HT1080 (cell line): Measurements from ENCODE around the gene ZNF41. TPM values are rescaled to one million over a fixed set of nuclear protein-coding genes. Genes with fewer than 3 reads are reported as not detected.
A peak's percentile ranks its signal among the peaks of the same experiment; 100 is the strongest.
"Not testable (repeated sequence)": the region's sequence is repeated elsewhere in the genome, so short reads cannot be mapped to it uniquely, and the experiment has no call there.

ENCODE experiments used
- DNase-seq: peaks from one replicate; pipeline ENCODE4 v3.0.0-alpha.2; 2015; ENCODE audit warnings: low read depth
- polyA plus RNA-seq, 2 experiments: library from polyadenylated mRNA; depleted of rRNA; stranded (reverse); fragments of >200 nt; gene quantifications; 2 replicates each; pipeline ENCODE4 v1.2.3, GENCODE V29; 2015
- total RNA-seq: library from RNA; depleted of rRNA; stranded (reverse); fragments of >200 nt; shearing (Covaris generic); gene quantifications from 2 replicates; pipeline ENCODE4 v1.2.3, GENCODE V29; 2014; rRNA removed

Gene ZNF41
- 8.4 and 8.6 TPM in 2 replicates for total RNA-seq
- polyA plus RNA-seq (2015; cell fraction: cytosol; rRNA removed): 4.0 and 5.8 TPM in 2 replicates
- 4.7 and 4.8 TPM in 2 replicates for polyA plus RNA-seq (2015; cell fraction: nucleus; rRNA removed)

DNA sequence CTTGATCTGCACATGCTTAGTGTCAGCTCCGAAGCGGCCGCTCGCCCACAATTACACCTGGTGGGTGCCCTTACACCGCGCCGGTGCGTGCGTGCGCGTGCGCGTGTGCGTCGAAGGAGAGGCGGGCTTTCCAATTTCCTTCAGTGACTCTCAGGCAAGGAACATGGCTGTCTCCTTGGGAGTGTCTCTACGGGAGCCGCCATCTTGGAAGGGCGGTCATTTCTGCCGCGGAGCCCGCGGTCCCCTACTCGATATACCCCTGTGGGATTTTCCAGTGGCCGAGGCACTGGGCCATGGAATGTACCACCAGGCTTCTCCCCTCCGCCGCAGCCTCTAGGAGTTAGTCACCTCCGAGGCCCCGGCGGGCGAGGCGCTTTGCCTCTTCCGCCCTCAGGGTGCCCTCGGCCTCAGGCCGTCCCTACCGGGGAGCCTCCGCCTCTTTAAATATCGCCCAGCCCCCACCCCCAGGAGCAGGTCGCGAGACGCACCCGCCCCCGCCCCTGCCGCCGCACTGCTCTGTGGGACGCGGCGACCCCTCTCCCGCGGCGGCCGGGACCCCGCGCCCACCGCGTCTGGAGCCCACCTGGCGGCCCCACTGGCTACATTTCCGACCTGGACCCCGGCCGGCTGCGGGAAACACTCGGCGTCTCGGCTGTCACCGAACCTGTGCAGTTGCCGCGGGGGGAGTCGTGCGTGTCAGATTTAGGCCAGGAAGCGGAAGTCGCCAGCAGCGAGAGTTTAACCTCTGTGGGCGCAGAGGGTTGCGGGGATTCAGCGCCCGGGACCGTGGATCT lies at the start of gene ZNF41:
Gene ZNF41 (minus strand): TSS at position 711 of the 794 bp plus-strand sequence. CDS start 15,741 bp downstream, outside the sequence.
- peak; percentile 90 for DNase-seq

DNA sequence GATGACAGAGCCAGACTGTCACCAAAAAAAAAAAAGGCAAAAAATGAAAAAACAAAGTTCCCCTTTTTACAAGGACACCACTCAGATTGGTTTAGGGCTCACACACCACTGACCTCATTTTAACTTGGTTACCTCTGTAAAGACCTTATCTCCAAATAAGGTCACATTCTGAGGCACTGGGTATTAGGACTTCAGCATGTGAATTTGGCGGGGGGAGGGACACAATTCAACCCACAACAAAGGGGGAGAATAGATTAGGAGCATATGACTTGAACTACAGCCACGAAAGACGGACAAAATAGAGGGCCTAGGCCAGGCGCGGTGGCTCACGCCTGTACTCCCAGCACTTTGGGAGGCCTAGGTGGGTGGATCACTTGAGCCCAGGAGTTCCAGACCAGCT lies 47.0 kb upstream of the ZNF41 start:
- no peak for DNase-seq

DNA sequence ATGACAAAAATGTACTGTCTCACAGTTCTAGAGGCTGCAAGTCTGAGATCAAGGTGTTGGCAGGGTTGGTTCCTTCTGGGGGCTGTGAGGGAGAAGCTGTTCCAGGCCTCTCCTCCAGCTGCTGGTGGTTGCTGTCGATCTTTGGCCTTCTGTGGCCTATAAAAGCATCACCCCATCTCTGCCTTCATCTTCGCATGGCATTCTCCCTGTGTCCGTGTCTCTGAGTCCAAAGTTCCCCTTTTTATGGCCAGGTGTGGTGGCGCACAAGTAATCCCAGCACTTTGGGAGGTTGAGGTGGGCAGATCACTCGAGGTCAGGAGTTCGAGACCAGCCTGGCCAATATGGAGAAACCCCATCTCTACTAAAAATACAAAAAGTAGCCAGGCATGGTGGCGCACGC lies 46.5 kb upstream of the ZNF41 start:
- no peak for DNase-seq

DNA sequence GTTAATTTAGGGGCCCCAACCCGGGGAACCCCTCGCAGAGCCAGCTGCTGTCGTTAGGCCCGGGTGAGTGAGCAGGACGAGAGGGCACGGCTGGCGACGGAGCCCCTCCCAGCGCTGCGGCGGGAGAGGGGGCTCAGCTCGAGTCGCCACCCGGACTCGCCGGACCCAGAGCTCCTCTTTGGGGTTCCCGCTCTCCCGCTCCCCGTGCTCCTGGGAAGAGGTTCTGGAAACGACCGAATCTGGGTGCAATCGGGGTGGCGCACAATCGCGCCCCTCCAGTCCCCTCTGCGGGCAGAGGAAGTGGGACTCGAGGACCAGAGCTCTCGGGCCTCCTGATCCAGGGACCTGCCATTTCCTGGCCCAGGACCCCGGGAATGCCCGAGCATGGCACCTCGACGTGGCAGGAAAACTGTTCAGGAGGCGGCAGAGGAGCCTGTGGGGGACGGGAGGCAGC lies 40.7 kb upstream of the ZNF41 start:
- DNase-seq: no peak

DNA sequence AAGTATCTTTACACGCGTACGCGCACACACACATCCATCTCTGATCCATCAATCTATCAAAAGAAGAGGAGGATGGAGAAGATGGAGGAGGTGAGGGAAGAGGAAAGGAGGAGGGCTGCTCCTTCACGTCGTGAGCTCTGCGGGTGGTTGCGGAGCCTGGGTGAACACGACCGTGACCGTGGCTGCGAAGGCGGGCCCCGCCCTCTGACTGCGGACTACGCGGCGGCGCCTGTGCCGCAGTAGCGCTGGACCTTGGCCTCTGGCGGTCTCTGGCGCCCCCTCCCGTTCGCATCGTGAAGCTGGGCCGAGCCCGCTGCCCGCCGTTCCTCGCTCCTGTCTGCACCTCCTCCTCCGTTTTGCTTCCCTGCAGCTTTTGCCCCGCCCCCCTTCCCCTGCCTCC lies 40.3 kb upstream of the ZNF41 start:
- peak; percentile 72 for DNase-seq

DNA sequence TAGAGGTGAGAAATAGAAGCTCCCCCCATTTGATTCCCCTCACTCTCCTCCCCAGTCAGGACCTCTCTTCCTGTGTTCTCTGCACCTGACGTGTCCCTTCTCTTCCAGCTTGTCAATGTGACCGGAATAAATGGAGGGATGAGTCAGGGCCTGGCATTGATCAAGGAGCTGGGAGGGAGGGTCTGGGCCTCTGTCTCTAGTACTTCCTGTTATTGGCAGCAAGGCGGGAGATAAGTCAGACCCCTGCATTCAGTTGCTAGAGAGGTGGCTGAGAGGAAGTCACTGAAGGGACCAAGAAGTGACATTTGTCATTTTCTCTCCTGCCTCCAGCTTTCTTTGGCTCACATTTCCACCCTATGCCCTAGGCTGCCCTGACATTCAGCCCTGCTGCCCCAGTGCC lies 35.1 kb upstream of the ZNF41 start:
- peak; percentile 67 for DNase-seq

DNA sequence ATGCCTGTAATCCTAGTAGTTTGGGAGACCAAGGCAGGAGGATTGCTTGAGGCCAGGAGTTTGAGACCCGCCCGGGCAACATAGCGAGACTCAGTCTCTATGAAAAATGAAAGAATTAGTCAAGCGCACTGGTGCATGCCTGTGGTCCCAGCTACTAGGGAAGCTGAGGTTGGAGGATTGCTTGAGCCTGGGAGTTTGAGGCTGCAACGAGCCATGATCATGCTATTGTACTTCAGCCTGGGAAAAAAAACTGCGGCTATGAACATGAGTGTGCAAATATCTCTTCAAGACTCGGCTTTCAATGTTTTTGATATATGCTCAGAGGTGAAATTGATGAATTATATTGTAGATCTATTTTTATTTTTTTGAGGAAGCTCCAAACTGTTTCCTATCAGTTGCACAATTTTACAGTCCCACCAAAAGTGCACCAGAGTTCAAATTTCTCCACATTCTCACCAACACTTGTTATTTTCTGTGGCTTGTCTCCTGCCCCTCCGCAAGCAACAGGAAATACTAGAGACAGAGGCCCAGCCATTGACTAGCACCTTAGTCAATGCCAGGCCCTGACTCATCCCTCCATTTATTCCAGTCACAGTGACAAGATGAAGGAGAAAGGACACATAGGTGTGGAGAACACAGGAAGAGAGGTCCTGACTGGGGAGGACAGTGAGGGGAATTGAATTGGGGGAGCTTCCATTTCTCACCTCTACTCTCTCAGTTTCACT lies 33.1 kb upstream of the ZNF41 start:
- peak; percentile 83 for DNase-seq

DNA sequence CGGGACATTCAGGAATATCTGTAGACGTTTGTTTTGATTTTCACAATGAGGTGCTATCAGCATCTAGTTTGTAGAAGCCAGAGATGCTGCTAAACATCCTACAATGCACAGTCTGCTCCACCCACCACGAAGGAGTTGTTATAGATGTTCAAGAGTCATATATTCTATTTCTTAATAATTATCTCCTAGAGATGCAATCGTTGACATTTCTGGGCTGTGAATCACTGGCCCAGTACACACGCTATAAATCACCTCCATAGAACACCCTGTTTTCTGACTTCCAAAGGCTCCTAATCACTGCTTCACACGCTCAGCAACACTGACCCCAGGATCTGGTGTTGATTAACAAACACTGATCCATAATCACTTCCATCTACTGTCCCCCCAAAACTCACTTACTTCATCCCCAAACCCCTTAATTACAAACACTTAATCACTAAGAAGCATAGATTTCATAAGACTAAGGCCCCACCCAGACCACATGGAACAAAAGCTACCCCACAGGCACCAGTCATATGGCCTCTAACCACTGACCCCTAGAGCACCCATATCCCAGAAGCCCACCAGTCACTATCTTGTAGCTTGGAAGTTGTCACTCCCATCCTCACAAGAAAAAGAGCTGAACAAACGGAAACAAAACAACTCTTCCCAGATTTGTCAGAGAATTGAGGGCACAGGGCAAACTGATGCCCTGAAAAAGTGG lies 31.7 kb upstream of the ZNF41 start:
- peak; percentile 27 for DNase-seq

DNA sequence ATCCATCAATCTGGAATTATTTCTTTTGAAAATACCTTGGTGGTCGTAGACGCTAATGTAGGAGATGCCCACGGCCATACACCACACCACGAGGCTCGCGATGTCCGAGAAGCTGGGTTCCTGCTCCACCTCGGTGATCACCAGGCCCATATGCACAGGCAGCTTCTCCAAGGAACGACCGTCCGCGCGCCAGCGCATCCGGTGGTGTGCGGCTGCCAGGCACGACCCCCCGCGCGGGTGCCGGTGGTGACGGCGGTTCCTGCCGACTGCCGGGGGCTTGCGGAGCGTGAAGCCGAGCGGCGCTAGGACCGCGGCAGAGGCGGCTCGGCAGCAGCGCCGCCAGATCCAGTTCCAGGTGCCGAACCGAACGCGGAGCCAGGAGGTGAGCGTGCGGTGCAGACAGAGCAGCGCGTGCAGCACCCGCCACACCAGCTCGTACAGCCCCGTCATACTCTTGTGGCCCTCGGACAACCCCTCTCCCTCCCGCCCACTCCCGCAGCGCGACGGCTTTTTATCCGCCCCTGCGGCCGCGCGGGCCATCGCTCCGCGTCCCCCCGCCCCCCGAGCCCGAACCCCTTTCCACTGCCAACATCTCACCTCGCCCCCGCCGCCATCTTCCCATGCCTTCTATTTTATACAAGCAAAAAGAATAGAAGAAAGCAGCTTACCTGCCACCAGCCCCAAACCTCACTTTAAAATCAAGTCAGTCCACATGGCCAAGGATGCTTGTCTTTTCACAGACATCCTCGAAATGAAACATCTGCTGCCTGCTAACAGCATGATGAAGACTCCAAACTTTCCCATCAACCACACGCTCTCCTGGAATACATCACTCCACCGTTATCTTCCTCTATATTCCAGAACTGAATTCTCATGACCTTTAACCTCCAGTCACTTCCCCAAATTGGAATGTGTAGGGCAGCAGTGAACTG lies 30.3 kb upstream of the ZNF41 start:
- DNase-seq: not testable (repeated sequence)

DNA sequence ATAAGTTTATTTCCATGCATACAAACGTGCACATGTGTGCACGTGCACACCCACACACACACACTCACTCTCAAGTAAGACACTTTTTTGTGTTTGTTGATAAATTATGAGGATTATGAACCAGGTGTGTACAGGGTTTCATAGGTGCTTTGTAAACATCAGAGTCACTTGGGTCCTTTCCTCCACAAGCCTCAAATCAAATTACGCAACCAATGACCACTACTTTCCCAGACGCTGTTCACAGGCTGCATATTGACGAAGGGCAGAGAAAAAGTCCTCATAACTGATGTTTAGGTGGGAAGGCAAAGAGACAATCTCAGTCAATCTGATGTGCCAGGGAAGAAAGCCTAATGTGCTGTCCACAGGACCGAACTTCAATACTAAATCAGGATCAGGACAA lies 29.4 kb upstream of the ZNF41 start:
- not testable (repeated sequence) for DNase-seq

DNA sequence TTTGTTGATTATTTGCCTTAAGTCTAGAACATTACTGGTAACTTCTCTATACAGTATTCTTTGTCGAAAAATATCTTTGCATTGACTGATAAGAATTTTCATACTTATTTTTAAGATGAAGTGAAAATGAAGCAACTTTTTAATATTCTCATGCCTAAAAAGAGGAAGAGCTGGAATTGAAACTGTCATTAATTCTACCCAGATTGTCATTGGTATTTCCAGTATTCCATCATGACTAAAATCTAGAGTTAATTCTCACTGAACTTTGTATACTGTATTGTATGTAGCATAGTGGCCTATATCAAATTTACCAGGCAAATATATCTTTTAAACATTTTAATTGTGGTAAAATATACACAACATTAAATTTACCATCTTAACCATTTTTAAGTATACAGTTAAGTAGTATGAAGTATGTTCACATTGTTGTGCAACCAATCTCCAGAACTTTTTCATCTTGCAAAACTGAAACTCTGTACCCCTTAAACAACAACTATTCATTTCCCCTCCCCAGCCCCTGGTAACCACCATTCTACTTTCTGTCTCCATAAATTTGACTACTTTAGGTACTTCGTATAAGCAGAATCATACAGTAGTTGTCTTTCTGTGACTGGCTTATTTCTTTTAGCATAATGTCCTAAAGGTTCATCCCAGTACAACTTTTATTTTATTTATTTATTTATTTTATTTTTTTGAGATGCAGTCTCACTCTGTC lies 24.3 kb upstream of the ZNF41 start:
- no peak for DNase-seq

DNA sequence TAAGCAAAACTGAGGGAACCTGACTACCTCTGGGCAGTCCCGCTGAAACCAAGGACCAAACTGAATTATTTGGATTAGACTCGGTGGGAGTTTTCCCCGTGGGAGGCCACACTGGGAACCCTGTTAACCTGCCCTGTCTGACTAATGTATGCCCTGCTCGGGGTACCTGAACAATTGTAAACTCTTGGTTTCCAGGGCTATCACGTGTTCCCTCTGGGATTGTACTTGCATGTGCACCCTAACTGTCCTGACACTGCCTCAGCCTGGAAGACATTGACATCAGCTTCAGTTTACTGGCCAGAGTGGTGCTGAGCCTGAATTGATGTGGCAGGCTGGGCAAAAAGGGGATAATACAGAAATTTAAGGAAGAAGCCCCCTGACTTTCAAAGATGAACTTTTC lies 20.1 kb upstream of the ZNF41 start:
- no peak for DNase-seq

DNA sequence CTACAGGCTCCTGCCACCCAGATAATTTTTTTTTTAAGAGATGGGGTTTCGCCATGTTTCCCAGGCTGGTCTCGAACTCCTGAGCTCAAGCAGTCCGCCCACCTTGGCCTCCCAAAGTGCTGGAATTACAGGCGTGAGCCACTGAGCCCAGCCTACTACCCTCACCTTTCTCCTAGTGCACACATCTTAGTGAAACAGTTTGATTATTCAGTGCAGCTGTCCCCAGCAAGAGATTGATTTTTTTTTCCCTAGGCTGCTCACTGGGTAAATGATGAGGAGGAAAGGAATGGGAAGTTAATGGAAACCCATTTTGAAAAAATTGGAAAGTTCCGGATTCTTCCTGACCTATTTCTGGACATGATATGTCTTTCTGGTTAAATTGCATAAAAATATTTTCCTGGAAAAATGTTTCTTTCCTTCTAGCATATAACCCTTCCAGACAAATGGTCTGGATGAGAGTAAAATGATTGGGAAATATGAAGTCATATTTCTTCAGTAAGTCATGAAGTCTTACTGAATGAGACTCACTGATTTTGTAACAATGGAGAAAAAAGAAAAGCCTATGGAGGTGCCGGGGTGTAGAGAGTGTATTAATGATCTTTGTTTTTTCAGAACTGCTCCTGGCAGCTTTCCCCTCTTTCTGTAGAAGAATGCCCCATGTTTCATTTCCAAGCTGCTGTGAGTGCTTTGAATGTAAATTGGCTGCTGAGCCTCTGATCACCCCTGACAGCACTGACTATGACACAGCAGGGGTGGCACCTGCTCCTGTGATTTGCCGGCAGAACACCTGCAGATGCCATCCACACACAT lies 19.5 kb upstream of the ZNF41 start:
- no peak for DNase-seq

DNA sequence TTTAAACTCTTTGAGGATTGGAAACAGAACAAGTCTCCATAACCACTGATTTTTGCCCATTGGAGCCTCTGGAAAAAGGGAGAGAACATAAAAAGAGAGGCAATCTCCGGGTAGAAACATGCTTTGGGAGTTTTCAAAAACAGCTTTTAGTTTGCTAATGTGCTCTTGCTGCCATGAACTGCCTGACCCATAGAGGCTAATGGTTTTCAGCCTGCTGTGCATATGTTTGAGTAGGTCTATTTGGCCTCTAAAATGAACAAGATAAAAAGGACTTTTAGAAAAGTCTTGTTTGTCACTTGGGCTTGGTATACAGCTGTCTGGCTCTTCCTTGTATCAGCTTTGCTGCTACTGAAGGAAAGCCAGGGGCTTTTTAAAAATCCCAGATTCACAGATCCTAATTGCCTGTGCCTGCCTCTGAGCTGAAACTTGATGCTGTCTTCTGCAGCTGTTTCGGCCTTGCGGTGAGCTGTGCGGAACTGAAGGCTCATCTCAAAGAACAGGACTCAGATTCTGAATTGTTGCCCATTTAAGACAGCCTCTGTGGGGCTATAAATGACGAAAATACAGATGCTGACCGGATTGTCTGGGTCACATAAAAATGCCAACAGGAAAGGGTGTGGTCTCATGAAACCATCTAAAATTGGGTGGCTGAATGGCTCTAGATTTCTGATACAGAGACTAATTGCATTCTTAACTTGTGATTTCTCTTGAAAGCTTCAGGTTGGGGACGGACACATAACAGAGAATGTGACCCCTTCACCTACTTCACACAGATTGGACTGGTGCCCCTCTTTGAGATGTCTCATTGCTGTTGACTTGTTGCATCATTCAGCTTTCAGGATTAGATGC lies 18.4 kb upstream of the ZNF41 start:
- DNase-seq: peak; percentile 77

DNA sequence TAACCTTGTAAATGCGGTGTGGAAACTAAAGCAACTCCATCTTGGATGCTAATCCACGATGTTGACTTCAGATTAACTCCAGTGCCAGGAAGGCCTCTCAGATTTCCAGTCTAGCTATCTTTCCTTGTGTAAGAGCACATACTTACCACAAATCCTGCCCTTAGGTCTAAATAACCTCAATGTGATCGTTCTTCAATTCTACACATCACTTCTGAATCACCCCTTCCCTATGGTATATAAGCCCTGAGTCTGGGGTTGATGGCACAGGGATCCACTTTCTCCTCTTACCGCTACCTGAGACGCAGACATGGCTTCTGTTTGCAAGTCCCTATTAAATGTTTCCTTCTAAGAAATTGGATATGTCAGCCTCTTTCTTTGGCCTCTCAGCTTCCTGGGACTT lies 17.5 kb upstream of the ZNF41 start:
- DNase-seq: peak; percentile 36

DNA sequence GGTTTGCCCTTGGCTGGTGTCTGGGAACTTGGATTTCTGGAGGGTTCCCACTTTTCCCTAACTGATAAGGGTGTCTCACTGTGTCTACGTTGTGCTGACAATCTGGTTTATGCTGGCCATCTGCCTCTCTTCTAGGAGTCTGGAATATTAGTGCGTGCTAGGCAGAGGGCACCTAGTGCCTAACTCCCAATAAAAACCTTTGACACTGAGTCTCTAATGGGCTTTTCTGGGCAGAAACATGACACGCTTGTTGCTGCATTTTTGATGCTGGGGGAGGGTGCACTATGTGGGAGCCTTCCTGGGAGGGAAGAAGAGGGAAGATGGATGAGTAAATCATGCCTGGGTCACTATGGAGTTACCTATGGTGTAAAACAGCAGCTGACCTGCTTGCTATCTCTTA lies 16.3 kb upstream of the ZNF41 start:
- no peak for DNase-seq

DNA sequence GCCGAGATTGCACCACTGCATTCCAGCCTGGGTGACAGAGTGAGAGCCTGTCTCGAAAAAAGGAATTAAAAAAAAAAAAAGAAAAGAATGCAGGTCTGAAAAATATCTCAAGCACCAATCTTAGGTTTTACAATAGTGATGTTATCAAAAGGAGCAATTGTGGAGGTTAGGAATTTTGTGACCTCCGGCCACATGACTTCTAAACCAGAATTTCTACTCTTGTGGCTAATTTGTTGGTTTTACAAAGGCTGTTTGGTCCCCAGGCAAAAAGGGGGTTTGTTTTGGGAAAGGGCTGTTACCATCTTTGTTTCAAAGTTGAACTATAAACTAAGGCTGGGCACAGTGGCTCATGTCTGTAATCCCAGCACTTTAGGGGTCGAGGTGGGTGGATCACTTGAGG lies 15.4 kb upstream of the ZNF41 start:
- DNase-seq: no peak

DNA sequence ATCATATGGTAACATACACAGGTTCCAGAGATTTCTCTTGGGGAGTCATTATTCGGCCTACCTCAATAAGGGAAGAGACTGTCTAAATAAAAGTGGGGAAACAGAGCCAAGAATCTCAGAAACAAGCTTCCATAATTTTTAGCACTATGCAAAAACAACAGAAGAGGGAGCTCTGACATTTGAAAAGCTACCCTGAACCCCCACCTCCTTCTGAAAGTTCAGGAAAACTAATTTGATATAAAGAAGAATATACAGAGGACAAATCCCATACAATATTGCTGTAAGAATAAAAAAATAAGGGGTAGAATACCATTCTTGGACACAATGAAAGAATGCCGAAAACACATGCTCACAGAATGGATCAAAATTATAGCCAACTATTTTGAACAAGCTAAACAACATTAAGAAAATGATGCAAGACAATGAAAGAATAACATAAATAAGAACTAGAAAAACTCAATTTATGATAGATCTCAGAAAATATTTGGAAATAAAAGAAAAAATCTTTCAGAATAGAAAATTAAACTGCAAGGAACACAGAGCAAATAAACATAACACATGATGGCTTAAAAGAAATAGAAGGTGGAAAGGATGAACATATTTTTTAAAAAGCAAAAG lies 14.4 kb upstream of the ZNF41 start:
- DNase-seq: peak; percentile 33
